Erythroblast (primary cell): ENCODE measurements around the gene ATP5PD.

Experiments
- DNase-seq, 2 experiments: peaks; one replicate each; lab custom pipeline; 2025; lab: John Stamatoyannopoulos, UW
- GATA1 ChIP-seq: IDR thresholded peaks from 2 replicates; pipeline ENCODE4 v1.6.1; 2011; ENCODE audit warnings: low read depth, mild to moderate bottlenecking, control low read depth, low read length, moderate library complexity
- POLR2A ChIP-seq: IDR thresholded peaks from 2 replicates; pipeline ENCODE4 v1.6.1; 2011; ENCODE audit warnings: mild to moderate bottlenecking, low read length

Gene ATP5PD

GRCh38 chr17:75069783-75070182, 23.0 kb upstream of the ATP5PD start:
- no peak for TF ChIP-seq GATA1
- TF ChIP-seq POLR2A = no peak
- DNase-seq = no peak

DNA sequence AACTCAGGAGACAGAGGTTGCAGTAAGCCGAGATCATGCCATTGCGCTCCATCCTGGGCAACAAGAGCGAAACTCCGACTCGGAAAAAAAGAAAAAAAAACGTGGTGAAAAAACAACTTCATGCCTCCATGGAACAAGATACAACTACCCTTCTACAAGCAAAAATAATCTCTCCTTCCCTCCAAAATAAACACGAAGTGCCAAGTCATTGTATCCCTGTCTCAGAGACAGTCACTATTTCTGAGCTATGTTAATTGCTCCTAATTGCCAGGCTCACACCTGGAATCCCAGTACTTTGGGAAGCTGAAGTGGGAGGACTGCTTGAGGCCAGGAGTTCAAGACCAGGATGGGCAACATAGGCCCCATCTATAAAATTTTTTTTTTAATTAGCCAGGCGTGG, 22.0 kb upstream of the ATP5PD start:
- TF ChIP-seq GATA1 = no peak
- no peak for TF ChIP-seq POLR2A
- no peak for DNase-seq

DNA sequence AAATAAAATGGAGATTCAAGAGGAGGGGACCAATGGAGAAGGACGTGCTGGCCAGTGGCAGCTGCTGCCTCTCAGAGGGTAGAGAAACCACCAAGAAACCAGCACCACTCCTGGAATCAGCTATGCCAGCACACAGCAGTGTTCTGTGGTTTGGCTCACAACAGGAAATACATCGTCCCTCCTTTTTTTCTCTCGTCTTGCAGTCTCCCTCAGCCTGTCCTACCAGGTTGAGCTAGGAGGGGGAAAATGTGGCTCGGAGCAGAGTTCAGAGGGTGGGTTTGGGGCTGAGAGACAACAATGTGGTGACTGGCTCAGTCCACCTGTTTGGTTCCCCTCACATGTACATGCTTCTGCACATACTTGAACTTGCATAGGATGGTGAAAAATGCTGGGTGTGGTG, 21.1 kb upstream of the ATP5PD start:
- no peak for DNase-seq
- TF ChIP-seq POLR2A = no peak
- no peak for TF ChIP-seq GATA1

GRCh38 chr17:75065562-75066151, 18.9 kb upstream of the ATP5PD start:
- TF ChIP-seq POLR2A (no peak), GATA1 (no peak)
- DNase-seq = no peak

GRCh38 chr17:75064867-75065561, 18.2 kb upstream of the ATP5PD start:
- no peak for DNase-seq
- TF ChIP-seq POLR2A (no peak), GATA1 (no peak)

DNA sequence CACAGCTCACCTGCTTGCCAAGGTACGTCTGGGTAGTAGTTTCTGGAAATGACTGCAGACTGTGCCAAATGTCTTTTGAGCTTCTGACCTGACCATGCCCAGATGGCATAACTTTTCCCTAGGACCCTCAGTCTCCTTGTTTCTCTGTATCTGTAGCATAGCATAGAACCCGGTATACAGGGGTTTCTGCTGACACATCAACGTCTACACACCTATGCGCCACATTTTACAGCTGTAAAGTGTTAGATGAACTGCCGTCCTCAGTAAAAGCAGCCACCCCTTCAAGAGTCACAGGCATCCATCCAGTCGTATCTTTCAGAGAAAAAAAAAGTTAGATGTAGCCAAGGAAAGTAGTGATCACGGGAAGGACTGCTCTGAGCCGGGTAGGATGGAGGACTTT, 17.7 kb upstream of the ATP5PD start:
- no peak for TF ChIP-seq GATA1
- no peak for TF ChIP-seq POLR2A
- no peak for DNase-seq

- TF ChIP-seq POLR2A = no peak
- no peak for TF ChIP-seq GATA1
- no peak for DNase-seq
Observed at GRCh38 chr17:75064040-75064439, 17.3 kb upstream of the ATP5PD start.

DNA sequence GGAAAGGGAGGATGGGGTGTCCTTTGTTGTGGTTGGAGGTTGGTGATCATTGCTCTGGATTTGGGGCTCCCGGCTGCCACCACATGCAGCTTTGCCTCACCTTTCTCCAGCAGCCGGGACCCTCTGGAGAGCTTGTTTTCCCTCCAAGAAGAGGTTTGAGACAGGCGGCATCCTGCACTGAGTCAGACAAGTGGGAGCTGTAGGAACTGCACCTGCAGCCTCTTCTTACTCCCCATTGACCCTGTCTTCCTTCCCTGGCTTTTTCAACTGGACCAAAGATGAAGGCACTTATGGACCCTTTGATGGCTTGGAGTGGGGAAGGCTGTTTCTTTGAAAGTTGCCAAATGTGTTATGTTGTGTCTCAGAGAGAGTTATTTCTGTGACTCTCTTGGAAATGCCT, 16.9 kb upstream of the ATP5PD start:
- no peak for TF ChIP-seq GATA1
- no peak for TF ChIP-seq POLR2A
- no peak for DNase-seq

DNA sequence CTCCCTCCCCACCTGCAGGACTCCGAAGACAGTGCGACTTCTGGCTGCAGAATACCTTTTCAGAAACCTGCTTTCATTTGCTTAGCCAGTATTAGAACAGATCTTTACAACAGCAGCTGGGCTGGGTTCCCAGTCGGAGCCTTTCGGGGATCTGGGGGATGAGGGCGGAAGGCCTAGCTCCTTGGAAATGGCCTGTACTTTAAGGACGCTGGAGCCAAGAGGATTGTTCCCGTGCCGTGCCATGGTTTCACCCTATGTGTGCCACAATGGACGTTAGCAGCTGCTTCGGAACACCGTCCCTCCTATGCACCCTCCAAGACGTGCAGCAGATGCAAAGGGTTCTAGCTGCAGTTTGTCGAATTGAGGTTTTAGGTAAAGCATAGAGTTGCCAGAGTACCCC, 16.4 kb upstream of the ATP5PD start:
- no peak for TF ChIP-seq GATA1
- TF ChIP-seq POLR2A = no peak
- DNase-seq = no peak

- TF ChIP-seq GATA1 = no peak
- no peak for TF ChIP-seq POLR2A
- no peak for DNase-seq
Observed at GRCh38 chr17:75061618-75062017, 14.8 kb upstream of the ATP5PD start.

- DNase-seq = no peak
- TF ChIP-seq POLR2A (no peak), GATA1 (no peak)
Observed at GRCh38 chr17:75061055-75061438, 14.3 kb upstream of the ATP5PD start.

DNA sequence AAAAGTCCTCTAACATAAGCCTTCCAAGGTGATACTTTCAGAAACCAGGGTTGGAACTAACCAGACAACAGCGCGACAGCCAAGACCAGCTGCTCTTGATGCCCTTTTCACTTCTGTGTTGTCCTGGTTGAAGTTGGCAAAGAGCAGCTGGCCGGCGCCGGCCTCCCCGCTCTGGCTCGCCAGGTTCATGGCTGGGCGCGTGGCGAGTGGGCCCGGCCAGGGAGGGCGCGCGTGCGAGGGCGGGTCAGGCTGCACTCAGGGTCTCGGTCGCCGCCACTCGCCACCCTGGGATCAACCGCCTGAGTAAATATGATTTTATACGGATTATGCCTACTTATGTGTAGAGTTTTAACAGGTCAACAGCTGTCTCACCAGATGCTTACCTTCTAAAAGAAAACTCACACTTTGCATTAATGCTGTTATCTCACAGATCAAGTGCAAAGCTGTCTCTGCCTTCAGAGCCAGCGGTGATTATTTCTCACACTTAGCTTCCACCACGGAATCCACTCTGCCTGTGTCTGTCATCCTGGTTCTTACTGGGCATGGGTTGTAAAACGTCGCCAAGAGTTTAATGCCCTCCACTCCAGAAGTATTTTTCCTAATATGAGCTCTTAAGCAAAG, 13.8 kb upstream of the ATP5PD start:
- no peak for TF ChIP-seq GATA1
- no peak for TF ChIP-seq POLR2A
- DNase-seq = no peak

GRCh38 chr17:75059369-75060345, 12.9 kb upstream of the ATP5PD start:
- DNase-seq = peak; percentile 22 to 39
- TF ChIP-seq GATA1 (no peak), POLR2A (no peak)
